Loucy (cell line): ENCODE results near the gene VPS13D.

Experiments
- H2AFZ ChIP-seq: fragments of 200-600 bp; sonication (generic); 2 replicates; pipeline ENCODE4 v1.6.0; 2016; ENCODE audit warnings: antibody characterized with exemption, mild to moderate bottlenecking, low read length, moderate library complexity
- H3F3A ChIP-seq: fragments of 200-600 bp; 2 replicates; pipeline ENCODE4 v1.6.0; 2016; ENCODE audit warnings: antibody characterized with exemption, low read depth, mild to moderate bottlenecking
- H3K27me3 ChIP-seq: fragments of 200-600 bp; sonication (generic); 2 replicates; pipeline ENCODE4 v1.6.1; 2014; ENCODE audit warnings: low read length, mild to moderate bottlenecking; ENCODE audit not compliant: insufficient read depth, poor library complexity, severe bottlenecking
- H3K36me3 ChIP-seq: fragments of 200-600 bp; sonication (generic); 2 replicates; pipeline ENCODE4 v1.6.1; 2016; ENCODE audit warnings: low read length; ENCODE audit not compliant: insufficient read depth
- H3K4me1 ChIP-seq: fragments of 200-600 bp; sonication (generic); 2 replicates; pipeline ENCODE4 v1.5.1; 2014; ENCODE audit warnings: low read length, mild to moderate bottlenecking; ENCODE audit not compliant: insufficient read depth, poor library complexity, severe bottlenecking
- H3K4me2 ChIP-seq: fragments of 200-600 bp; sonication (generic); 2 replicates; pipeline ENCODE4 v1.6.0; 2014; ENCODE audit warnings: antibody characterized with exemption, low read length, low read depth, mild to moderate bottlenecking; ENCODE audit not compliant: poor library complexity, severe bottlenecking
- H3K4me3 ChIP-seq: fragments of 200-600 bp; sonication (generic); 2 replicates; pipeline ENCODE4 v1.5.1; 2014; ENCODE audit warnings: low read length, mild to moderate bottlenecking, mixed read lengths; ENCODE audit not compliant: poor library complexity, severe bottlenecking
- H3K79me2 ChIP-seq: fragments of 200-600 bp; sonication (generic); 2 replicates; pipeline ENCODE4 v1.6.1; 2014; ENCODE audit warnings: low read length; ENCODE audit not compliant: insufficient read depth
- H3K9ac ChIP-seq: fragments of 200-600 bp; sonication (generic); 2 replicates; pipeline ENCODE4 v1.6.0; 2014; ENCODE audit warnings: mild to moderate bottlenecking, low read depth, low read length, moderate library complexity; ENCODE audit not compliant: poor library complexity, severe bottlenecking
- H3K9me2 ChIP-seq: fragments of 200-600 bp; sonication (generic); replicated peaks from 2 replicates; pipeline ENCODE4 v1.6.1; 2016; ENCODE audit warnings: low read depth, low read length, mixed read lengths
- H3K9me3 ChIP-seq: fragments of 200-600 bp; sonication (generic); 2 replicates; pipeline ENCODE4 v1.6.1; 2014; ENCODE audit warnings: mild to moderate bottlenecking, antibody characterized with exemption, low read length, low read depth; ENCODE audit not compliant: insufficient read depth
- H4K20me1 ChIP-seq: fragments of 200-600 bp; sonication (generic); 2 replicates; pipeline ENCODE4 v1.6.0; 2014; ENCODE audit warnings: antibody characterized with exemption, low read length, mild to moderate bottlenecking; ENCODE audit not compliant: insufficient read depth, poor library complexity, severe bottlenecking
- EZH2phosphoT487 ChIP-seq: fragments of 200-600 bp; IDR thresholded peaks from 2 replicates; pipeline ENCODE4 v1.6.1; 2018; ENCODE audit warnings: antibody characterized with exemption, mild to moderate bottlenecking, moderate library complexity, borderline replicate concordance
- TF ChIP-seq, protein P1 (sequence below): fragments of 200-600 bp; sonication (generic); conservative IDR thresholded peaks from 2 replicates; pipeline ENCODE4 v1.5.1; 2014; ENCODE audit warnings: mild to moderate bottlenecking, antibody characterized with exemption, low read length

VPS13D gene

DNA sequence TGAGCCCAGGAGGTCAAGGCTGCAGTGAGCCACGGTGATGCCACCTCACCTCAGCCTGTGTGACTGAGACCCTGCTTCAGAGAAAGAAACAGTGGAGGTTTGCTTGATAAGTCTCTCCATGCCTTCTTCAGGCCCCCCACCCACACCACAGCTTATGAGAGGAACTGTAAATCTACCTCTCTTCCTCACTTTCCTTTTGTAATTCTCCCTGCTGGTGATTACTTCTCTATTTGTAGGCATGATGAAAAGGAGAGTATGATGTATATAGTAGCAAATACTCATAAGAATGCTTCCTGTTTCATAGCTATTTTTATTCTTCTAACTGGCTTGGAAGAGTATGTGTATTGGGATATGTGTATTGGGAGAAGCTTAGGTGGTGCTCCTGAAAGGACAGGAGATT, 186.3 kb downstream of the VPS13D start:
- H4K20me1 ChIP-seq, result no peaks in the 10 kb centered on the region
- no peaks in the 10 kb centered on the region for H3K9me2 ChIP-seq
- peaks cover 13% of the 10 kb centered on the region for H3K4me1 ChIP-seq
- no peak for TF ChIP-seq EZH2phosphoT487
- TF ChIP-seq, protein P1, sequence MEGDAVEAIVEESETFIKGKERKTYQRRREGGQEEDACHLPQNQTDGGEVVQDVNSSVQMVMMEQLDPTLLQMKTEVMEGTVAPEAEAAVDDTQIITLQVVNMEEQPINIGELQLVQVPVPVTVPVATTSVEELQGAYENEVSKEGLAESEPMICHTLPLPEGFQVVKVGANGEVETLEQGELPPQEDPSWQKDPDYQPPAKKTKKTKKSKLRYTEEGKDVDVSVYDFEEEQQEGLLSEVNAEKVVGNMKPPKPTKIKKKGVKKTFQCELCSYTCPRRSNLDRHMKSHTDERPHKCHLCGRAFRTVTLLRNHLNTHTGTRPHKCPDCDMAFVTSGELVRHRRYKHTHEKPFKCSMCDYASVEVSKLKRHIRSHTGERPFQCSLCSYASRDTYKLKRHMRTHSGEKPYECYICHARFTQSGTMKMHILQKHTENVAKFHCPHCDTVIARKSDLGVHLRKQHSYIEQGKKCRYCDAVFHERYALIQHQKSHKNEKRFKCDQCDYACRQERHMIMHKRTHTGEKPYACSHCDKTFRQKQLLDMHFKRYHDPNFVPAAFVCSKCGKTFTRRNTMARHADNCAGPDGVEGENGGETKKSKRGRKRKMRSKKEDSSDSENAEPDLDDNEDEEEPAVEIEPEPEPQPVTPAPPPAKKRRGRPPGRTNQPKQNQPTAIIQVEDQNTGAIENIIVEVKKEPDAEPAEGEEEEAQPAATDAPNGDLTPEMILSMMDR, result no peak
- H3K9ac ChIP-seq, result no peak overlapping the region
- H3K4me2 ChIP-seq, result no peak overlapping the region
- no peaks in the 10 kb centered on the region for H3K9me3 ChIP-seq
- H3K27me3 ChIP-seq, result no peaks in the 10 kb centered on the region
- H3K79me2 ChIP-seq, result no peaks in the 10 kb centered on the region
- H3K36me3 ChIP-seq, result no peaks in the 10 kb centered on the region; the same call in 1 of the 2 replicates
- H2AFZ ChIP-seq, result no peak overlapping the region
- H3K4me3 ChIP-seq, result no peak overlapping the region
- no peaks in the 10 kb centered on the region for H3F3A ChIP-seq

DNA sequence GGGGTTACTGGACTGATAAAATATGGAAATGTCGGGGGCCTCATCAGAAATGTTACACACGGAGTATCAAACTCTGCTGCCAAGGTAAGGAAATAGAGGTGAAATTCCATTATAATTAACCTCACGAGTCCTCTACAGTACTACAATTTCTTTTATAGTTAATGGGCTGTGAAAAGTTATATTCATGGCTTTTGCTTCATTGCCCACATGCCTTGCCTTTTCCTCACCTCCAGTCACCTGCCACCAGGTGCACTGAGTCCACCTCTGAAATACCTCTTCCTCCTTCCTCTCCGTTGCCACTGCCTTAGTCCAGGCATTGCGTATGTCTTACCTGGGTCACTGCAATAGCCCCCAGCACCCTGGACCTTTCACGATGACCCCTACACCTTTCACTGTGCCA, 186.9 kb downstream of the VPS13D start:
- H3K4me1 ChIP-seq, result peaks cover 13% of the 10 kb centered on the region
- H3K79me2 ChIP-seq, result no peaks in the 10 kb centered on the region
- H4K20me1 ChIP-seq, result no peaks in the 10 kb centered on the region
- H3K27me3 ChIP-seq, result no peaks in the 10 kb centered on the region
- H3K4me3 ChIP-seq, result no peak overlapping the region
- H3K9me3 ChIP-seq, result no peaks in the 10 kb centered on the region
- no peak overlapping the region for H3K9ac ChIP-seq
- no peaks in the 10 kb centered on the region for H3K9me2 ChIP-seq
- no peak overlapping the region for H2AFZ ChIP-seq
- H3F3A ChIP-seq, result no peaks in the 10 kb centered on the region
- no peaks in the 10 kb centered on the region; the same call in 1 of the 2 replicates for H3K36me3 ChIP-seq
- TF ChIP-seq, protein P1, result no peak
- TF ChIP-seq EZH2phosphoT487, result no peak
- H3K4me2 ChIP-seq, result no peak overlapping the region

DNA sequence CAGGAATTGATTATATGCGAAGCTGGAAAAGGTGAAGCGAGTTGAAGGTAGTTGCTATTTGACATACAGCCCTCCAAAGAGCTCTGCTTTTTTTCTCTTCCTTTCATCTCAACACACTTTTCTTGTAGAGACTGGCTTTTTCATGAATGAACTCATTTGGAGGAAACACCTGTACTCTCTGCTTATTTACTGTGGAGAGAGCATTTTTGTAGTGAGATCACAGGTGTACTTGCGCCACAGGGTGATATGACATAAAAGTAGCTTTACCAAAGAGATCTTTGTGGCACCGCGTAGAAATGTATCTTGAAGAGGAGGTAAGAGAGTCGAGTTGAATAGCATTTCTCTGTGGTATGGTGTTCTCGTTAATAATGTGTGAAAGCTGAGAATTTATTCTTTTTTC, 187.6 kb downstream of the VPS13D start:
- H3K36me3 ChIP-seq, result no peaks in the 10 kb centered on the region; the same call in 1 of the 2 replicates

More for the DNA sequence above, 187.6 kb downstream of the VPS13D start:
- Histone ChIP-seq H3K79me2 (no peaks in the 10 kb centered on the region), H3K4me3 (no peak overlapping the region), H3K27me3 (no peaks in the 10 kb centered on the region), H2AFZ (no peak overlapping the region), H3K4me2 (no peak overlapping the region), H3K9me3 (no peaks in the 10 kb centered on the region), H3K9ac (no peak overlapping the region), H4K20me1 (no peaks in the 10 kb centered on the region), H3K9me2 (no peaks in the 10 kb centered on the region), H3F3A (no peaks in the 10 kb centered on the region), H3K4me1 (peaks cover 13% of the 10 kb centered on the region)
- TF ChIP-seq EZH2phosphoT487, result no peak
- TF ChIP-seq, protein P1, result no peak
